HG02759 (cell line): ENCODE results near the gene DHRS12.
A peak's percentile ranks its signal among the peaks of the same experiment; 100 is the strongest.

Experiments
- ATAC-seq: cut with Tn5 transposase; IDR thresholded peaks from one replicate; pipeline ENCODE4 v1.9.1; 2021; ENCODE audit warnings: mild to moderate bottlenecking, moderate library complexity; ENCODE audit not compliant: unreplicated experiment

DHRS12 gene, protein sequence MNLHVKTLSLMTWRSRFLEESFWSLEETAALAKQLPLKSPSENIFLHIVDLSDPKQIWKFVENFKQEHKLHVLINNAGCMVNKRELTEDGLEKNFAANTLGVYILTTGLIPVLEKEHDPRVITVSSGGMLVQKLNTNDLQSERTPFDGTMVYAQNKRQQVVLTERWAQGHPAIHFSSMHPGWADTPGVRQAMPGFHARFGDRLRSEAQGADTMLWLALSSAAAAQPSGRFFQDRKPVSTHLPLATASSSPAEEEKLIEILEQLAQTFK

GRCh38 chr13:51803422-51804294 is at the start of gene DHRS12:
DHRS12 (minus strand) TSS chr13:51804163; CDS start chr13:51799659, 4,504 bp downstream.
- peak; percentile 90 for ATAC-seq

- ATAC-seq, result peak; percentile 43
These were observed 45.5 kb upstream of the DHRS12 start for GRCh38 chr13:51849145-51850101.

DNA sequence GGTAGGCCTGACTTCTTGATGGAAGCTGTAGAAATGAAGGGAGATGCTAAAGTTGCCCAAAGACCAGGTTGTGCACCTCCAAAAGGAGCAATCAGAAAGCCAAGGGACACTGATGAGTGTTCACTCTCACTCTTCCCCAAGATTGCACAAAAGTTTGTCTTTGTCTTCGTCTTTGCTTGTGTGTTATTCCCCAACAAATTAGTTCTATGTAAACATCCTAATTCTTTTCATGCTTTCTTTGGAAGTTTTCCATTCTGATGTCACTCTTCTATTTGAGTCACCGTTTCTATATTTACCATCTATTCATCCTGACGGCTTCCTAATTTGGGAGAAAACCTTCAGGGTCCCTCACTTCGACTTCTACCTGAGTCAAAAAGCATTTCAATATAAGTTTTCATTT is 44.7 kb upstream of the DHRS12 start:
- no peak for ATAC-seq

- no peak for ATAC-seq
These were observed 42.8 kb upstream of the DHRS12 start for GRCh38 chr13:51846756-51847155.

- ATAC-seq, result no peak
These were observed 41.8 kb upstream of the DHRS12 start for GRCh38 chr13:51845574-51846318.

- peak; percentile 74 for ATAC-seq
These were observed 41.1 kb upstream of the DHRS12 start, which contains the start of gene TMEM272 for GRCh38 chr13:51844862-51845573. TMEM272 (minus strand) TSS chr13:51845177; CDS start chr13:51838530, 6,647 bp downstream.

GRCh38 chr13:51843529-51843928 is 39.6 kb upstream of the DHRS12 start:
- no peak for ATAC-seq

DNA sequence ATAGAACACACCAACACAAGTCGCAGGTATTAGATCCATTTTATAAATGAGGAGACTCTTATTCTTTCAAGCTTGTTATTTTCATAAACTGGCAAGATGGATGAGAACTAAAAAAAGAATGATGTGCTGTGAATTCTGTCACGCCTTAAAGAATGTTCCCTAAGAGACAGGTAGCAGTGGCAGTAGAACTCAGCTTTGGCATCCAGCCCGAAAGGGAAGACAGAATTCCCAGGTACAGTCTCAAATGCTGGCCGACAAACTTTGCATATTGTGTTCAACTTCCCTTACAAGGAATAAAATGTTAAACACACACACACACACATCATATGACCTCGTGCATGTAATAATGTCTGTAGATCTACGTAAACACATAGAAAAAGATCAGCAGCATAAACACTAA is 37.8 kb upstream of the DHRS12 start:
- no peak for ATAC-seq

DNA sequence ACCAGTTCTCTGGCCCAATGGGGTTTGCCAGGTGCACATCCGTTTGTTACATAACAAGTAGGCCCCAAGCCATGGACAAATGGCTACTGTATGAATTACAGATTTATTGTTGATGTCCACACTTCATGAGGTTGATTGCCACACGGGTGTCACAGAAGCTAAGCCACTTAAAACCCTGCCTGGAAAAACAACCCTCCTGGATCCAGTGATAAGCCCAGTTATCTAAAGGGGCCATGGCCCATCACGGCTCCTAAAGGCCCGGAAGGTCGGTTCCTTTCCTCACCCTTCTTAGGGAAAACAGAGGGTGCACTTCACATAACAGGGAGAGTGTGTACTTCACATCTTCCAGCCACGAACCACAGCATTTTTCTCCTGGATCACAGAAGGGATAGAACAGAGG is 37.0 kb upstream of the DHRS12 start:
- no peak for ATAC-seq

- ATAC-seq, result no peak
These were observed 36.0 kb upstream of the DHRS12 start for GRCh38 chr13:51839711-51840540.

GRCh38 chr13:51838240-51838846 is 34.4 kb upstream of the DHRS12 start:
- no peak for ATAC-seq

GRCh38 chr13:51837016-51837415 is 33.1 kb upstream of the DHRS12 start:
- ATAC-seq, result no peak

GRCh38 chr13:51834581-51835171 is 30.7 kb upstream of the DHRS12 start:
- no peak for ATAC-seq

DNA sequence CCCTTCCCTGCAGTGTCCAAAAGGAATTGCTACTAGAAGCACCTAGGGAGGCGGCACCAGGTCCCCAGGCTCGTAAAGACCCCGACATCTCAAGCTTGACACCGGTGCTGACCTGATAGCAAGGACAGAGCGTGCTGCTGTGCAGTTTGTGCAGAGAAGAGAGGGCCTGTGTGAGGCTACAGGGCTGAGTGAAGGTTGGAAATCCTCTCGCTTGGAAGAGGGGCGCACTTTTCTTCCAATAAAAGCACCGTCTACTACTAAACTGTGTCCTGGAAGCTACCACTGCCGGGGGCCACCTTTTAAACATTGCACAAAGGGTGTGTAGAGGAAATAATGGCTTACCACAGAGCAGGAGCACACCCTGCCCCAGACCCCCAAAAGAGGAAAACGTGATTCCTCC is 30.0 kb upstream of the DHRS12 start:
- ATAC-seq, result no peak

- ATAC-seq, result peak; percentile 82
These were observed 28.6 kb upstream of the DHRS12 start for GRCh38 chr13:51832471-51833152.

GRCh38 chr13:51831519-51831918 is 27.6 kb upstream of the DHRS12 start:
- no peak for ATAC-seq

GRCh38 chr13:51829568-51829899 is 25.6 kb upstream of the DHRS12 start:
- ATAC-seq, result no peak
